GM23248 (cell line): ENCODE measurements around the gene PAOX.

ENCODE experiments used
- EZH2 ChIP-seq: fragments of 200-600 bp; sonication (generic); IDR thresholded peaks from 2 replicates; pipeline ENCODE4 v1.6.1; 2018; ENCODE audit warnings: antibody characterized with exemption, mild to moderate bottlenecking; ENCODE audit not compliant: insufficient read depth, poor library complexity, severe bottlenecking
- EZH2phosphoT487 ChIP-seq: fragments of 200-600 bp; sonication (generic); IDR thresholded peaks from 2 replicates; pipeline ENCODE4 v1.6.1; 2018; ENCODE audit warnings: antibody characterized with exemption, moderate library complexity, mild to moderate bottlenecking, low read depth; ENCODE audit not compliant: insufficient read depth

DNA sequence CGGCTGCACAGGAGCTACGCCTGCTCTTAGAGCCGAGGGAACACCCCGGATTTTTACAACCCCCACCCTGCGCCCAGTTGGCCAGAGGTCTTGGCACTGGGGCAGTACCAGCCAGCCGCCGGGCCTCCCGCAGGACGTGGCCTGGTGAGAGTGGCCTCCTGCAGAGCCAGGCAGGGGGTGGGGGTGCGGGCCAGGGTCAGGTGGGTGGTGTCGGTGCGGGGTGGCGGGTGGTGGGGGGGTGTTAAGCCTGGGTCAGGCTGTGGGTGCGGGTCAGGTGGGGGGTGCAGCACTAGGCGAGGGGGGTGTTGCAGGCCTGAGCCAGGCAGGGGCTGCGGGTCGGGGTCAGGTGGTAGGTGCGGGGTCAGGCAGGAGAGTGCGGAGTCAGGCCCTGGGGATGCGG is 6.6 kb upstream of the PAOX start:
- TF ChIP-seq EZH2 (no peak), EZH2phosphoT487 (no peak)
